ENCODE measurements around the gene CDKAL1.

DNA sequence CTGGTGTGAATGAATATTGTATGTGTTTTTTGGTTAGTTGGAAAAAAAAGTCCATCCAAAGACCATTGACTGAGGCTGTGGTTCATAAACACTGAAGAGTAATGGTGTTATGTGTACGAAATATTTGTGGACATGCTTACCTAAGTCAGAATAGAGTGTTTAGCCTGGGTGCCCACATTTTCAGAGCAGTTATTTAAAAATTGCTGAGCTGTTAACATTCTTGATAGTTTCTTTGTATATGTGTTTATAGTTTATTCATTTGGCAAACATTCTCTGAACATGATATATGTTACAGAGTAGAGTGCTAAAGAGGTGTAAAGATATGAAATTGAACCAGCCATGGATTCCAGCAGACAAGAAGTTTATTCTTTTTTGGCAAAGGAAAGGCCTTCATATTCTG is 20.6 kb downstream of the CDKAL1 start:
- no peak for TF ChIP-seq EZH2 (IDR thresholded peaks at IDR 0.05; ENCODE audit: borderline replicate concordance, low read depth, low read length, severe bottlenecking)
- TF ChIP-seq, protein P1, sequence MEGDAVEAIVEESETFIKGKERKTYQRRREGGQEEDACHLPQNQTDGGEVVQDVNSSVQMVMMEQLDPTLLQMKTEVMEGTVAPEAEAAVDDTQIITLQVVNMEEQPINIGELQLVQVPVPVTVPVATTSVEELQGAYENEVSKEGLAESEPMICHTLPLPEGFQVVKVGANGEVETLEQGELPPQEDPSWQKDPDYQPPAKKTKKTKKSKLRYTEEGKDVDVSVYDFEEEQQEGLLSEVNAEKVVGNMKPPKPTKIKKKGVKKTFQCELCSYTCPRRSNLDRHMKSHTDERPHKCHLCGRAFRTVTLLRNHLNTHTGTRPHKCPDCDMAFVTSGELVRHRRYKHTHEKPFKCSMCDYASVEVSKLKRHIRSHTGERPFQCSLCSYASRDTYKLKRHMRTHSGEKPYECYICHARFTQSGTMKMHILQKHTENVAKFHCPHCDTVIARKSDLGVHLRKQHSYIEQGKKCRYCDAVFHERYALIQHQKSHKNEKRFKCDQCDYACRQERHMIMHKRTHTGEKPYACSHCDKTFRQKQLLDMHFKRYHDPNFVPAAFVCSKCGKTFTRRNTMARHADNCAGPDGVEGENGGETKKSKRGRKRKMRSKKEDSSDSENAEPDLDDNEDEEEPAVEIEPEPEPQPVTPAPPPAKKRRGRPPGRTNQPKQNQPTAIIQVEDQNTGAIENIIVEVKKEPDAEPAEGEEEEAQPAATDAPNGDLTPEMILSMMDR (IDR thresholded peaks at IDR 0.05; ENCODE audit: borderline replicate concordance, extremely low read depth, low read length, poor library complexity, severe bottlenecking): no peak

Data from DND-41 (cell line).